HG02852 (cell line): ENCODE results near the gene ULK3.

Experiments
- ATAC-seq: cut with Tn5 transposase; IDR thresholded peaks from one replicate; pipeline ENCODE4 v1.9.1; 2021; ENCODE audit warnings: mild to moderate bottlenecking, moderate library complexity; ENCODE audit not compliant: unreplicated experiment

Gene ULK3

GRCh38 chr15:74787251-74788041 lies 55.5 kb downstream of the ULK3 start:
- peak; percentile 46 for ATAC-seq

GRCh38 chr15:74786551-74787165 lies 56.3 kb downstream of the ULK3 start:
- ATAC-seq = no peak
